ENCODE results near the gene MRPL10. TPM values are rescaled to one million over a fixed set of nuclear protein-coding genes. Genes with fewer than 3 reads are reported as not detected.
A peak's percentile ranks its signal among the peaks of the same experiment; 100 is the strongest.

Gene MRPL10
- total and polyA plus RNA-seq, 2 donors from 2014 or later: 38.3 to 52.2 TPM

- TF ChIP-seq CTCF (IDR thresholded peaks at IDR 0.05; ENCODE audit: borderline replicate concordance, extremely low read depth, insufficient read depth): no peak
- H3K9ac ChIP-seq (ENCODE audit: low read length in 3 of 3): no peak overlapping the region
- no peak overlapping the region for H3K4me3 ChIP-seq (ENCODE audit: low read length in 3 of 3)
- H3K36me3 ChIP-seq (ENCODE audit: control insufficient read depth in 2 of 3, insufficient read depth in 3 of 3, low read length in 3 of 3): peaks cover 0 to 9% (median 4%) of the 10 kb centered on the region in 3 donors
- no peak overlapping the region for H3K27ac ChIP-seq (ENCODE audit: low read depth in 2 of 2, low read length in 2 of 2)
- H3K27me3 ChIP-seq (ENCODE audit: control insufficient read depth, insufficient read depth, low read length): no peaks in the 10 kb centered on the region
- no peaks in the 10 kb centered on the region for H3K4me1 ChIP-seq (ENCODE audit: control insufficient read depth in 2 of 3, insufficient read depth in 2 of 3, low read depth in 1 of 3, low read length in 3 of 3)
- no peak for FAIRE-seq
- DNase-seq: peak in 1 of 5 donors; percentile 2
- intact Hi-C loops (cut with DNase I): no loop called here
- no peaks in the 10 kb centered on the region for H3K9me3 ChIP-seq (ENCODE audit: control insufficient read depth in 2 of 3, insufficient read depth in 1 of 3, low read length in 3 of 3)
Observed at GRCh38 chr17:47808036-47808829, 23.1 kb downstream of the MRPL10 start.

- no peak overlapping the region for H3K4me3 ChIP-seq (ENCODE audit: low read length in 3 of 3)
- H3K27me3 ChIP-seq (ENCODE audit: control insufficient read depth, insufficient read depth, low read length): no peaks in the 10 kb centered on the region
- no peak overlapping the region for H3K27ac ChIP-seq (ENCODE audit: low read depth in 2 of 2, low read length in 2 of 2)
- peaks cover 0 to 9% (median 4%) of the 10 kb centered on the region in 3 donors for H3K36me3 ChIP-seq (ENCODE audit: control insufficient read depth in 2 of 3, insufficient read depth in 3 of 3, low read length in 3 of 3)
- no peak for DNase-seq
- intact Hi-C loops (cut with DNase I): no loop called here
- H3K4me1 ChIP-seq (ENCODE audit: control insufficient read depth in 2 of 3, insufficient read depth in 2 of 3, low read depth in 1 of 3, low read length in 3 of 3): no peaks in the 10 kb centered on the region
- no peak for FAIRE-seq
- H3K9ac ChIP-seq (ENCODE audit: low read length in 3 of 3): no peak overlapping the region
- H3K9me3 ChIP-seq (ENCODE audit: control insufficient read depth in 2 of 3, insufficient read depth in 1 of 3, low read length in 3 of 3): no peaks in the 10 kb centered on the region
- no peak for TF ChIP-seq CTCF (IDR thresholded peaks at IDR 0.05; ENCODE audit: borderline replicate concordance, extremely low read depth, insufficient read depth)
Observed at GRCh38 chr17:47807421-47807820, 23.9 kb downstream of the MRPL10 start.

- no peak overlapping the region for H3K9ac ChIP-seq (ENCODE audit: low read length in 3 of 3)
- TF ChIP-seq CTCF (IDR thresholded peaks at IDR 0.05; ENCODE audit: borderline replicate concordance, extremely low read depth, insufficient read depth): no peak
- DNase-seq (no peak), FAIRE-seq (no peak)
- peaks cover 0 to 9% (median 4%) of the 10 kb centered on the region in 3 donors for H3K36me3 ChIP-seq (ENCODE audit: control insufficient read depth in 2 of 3, insufficient read depth in 3 of 3, low read length in 3 of 3)
- H3K27ac ChIP-seq (ENCODE audit: low read depth in 2 of 2, low read length in 2 of 2): no peak overlapping the region
- intact Hi-C loops (cut with DNase I): no loop called here
- H3K27me3 ChIP-seq (ENCODE audit: control insufficient read depth, insufficient read depth, low read length): no peaks in the 10 kb centered on the region
- no peak overlapping the region for H3K4me3 ChIP-seq (ENCODE audit: low read length in 3 of 3)
- no peaks in the 10 kb centered on the region for H3K4me1 ChIP-seq (ENCODE audit: control insufficient read depth in 2 of 3, insufficient read depth in 2 of 3, low read depth in 1 of 3, low read length in 3 of 3)
- H3K9me3 ChIP-seq (ENCODE audit: control insufficient read depth in 2 of 3, insufficient read depth in 1 of 3, low read length in 3 of 3): no peaks in the 10 kb centered on the region
Observed at GRCh38 chr17:47806913-47807255, 24.5 kb downstream of the MRPL10 start.
